ENCODE data around the gene S100A7A. TPM values are rescaled to one million over a fixed set of nuclear protein-coding genes. Genes with fewer than 3 reads are reported as not detected.
"Not testable (repeated sequence)": the region's sequence is repeated elsewhere in the genome, so short reads cannot be mapped to it uniquely, and the experiment has no call there.

S100A7A gene
- total RNA-seq, 2 donors from 2014 or later, result not detected

DNA sequence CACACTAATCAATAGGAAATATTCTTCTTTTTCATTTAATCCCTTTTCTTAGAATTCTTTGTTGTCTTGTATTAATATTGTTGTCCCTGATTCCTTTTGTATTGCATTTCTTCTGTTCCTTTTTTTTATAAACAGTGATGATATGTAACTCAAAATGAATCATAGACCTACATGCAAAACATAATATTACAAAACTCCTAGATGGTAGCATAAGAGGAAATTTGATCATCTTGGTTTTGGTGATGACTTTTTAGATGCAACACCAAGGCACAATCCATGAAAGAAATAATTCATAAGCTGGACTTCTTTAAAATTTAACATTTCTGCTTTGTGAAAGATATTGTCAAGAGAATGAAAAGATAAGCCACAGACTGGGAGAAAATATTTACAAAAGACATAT, 2.4 kb upstream of the S100A7A start:
- H3K4me1 ChIP-seq; H3K27me3 ChIP-seq; intact Hi-C loops (cut with DNase I); H3K4me3 ChIP-seq; H3K36me3 ChIP-seq (replicated peaks in 1 of 2; ENCODE audit: insufficient read depth in 1 of 2, low read depth in 2 of 2); DNase-seq; H3K27ac ChIP-seq; H3K9me3 ChIP-seq; ATAC-seq: not testable (repeated sequence)

DNA sequence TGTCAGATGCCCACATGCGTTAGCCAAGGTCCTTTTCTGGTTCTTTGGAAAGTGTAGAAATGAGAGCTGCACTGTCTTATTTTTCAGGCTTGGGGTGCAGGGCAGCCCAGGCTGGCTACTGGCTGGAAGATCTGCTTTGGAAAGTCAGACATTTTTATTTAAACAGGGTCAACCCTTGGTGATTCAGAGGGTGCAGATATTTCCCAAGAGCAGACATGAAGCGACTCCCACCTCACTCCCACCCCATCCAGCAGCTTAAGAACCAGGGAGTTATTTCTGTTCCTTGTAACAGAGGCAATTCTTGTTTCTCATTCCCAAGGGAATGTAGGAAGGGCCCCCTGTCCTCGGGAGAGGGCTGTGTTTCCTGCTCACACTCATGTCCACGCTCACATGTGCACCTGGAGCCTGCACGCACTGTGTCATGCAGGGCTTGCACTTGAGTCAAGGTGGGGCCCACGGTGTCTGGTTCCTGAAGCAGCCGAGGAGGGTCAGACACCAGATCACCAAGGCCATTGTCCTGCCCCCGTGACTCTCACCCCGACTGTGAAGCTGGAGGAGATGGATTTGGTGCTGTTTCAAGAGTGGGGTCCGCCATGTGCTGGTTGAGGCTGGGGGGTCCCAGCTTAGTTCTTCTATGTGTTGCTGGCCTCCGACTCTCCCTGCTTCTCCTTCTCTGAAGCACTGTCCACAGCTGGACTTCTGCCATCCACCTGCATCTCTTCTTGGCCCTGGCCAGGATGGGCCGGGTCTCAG, 992 bp downstream of the S100A7A start:
- Histone ChIP-seq H3K9me3 (no peaks in the 10 kb centered on the region), H3K36me3 (replicated peaks in 1 of 2; ENCODE audit: insufficient read depth in 1 of 2, low read depth in 2 of 2) (no peaks in the 10 kb centered on the region), H3K27ac (no peak overlapping the region), H3K27me3 (no peaks in the 10 kb centered on the region), H3K4me3 (no peak overlapping the region), H3K4me1 (no peaks in the 10 kb centered on the region)
- no peak for TF ChIP-seq CTCF (IDR thresholded peaks at IDR 0.05)
- WGBS, 2 donors, result 36 to 54% methylated on average over 8 to 12 of the region's 12 CpGs
- intact Hi-C loops (cut with DNase I), result no loop called here
- DNase-seq, result no peak
- no peak for ATAC-seq

DNA sequence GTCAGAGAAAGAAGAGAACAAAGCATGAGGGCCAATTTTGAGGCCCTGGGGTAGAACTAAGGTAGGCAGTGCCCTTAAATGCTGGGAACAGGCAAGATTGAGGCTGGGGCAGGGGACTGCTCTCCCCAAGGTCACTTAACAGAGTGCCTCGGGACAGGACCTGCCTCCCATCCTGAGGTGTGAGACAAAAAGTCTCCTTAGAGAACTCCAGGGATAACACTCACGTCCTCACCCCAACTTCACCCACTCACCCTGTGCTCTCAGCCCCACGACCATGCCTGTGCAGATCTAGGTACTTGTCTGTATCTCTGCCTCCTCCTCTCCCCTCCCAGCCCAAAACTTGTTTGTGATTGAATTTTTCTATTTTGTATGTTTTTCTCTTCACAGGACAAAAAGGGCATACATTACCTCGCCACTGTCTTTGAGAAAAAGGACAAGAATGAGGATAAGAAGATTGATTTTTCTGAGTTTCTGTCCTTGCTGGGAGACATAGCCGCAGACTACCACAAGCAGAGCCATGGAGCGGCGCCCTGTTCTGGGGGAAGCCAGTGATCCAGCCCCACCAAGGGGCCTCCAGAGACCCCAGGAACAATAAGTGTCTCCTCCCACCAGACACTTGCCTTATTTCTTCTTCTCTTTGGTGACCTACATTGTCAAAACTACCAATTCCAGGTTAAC, 2.6 kb downstream of the S100A7A start:
- ATAC-seq; intact Hi-C loops (cut with DNase I): not testable (repeated sequence)
- WGBS, 2 donors, result 49 to 55% methylated on average over 7 of the region's 7 CpGs

DNA sequence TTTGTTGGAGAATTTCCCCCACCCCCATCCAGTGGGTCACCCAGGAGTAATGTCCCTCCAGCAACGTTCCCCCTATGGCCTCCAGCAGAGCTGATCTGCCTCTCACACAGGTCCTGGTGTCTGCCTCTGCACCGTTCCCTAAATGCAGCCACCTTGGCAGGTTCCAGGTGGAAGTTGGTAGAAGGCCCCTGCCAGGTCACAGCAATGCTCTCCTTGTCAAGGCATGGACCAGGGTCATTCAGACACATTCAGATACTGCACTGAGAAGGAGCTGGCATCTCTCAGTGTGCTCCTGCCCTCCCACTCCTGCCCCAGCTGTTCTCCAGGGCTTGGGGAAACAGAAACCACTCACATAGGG, 3.1 kb downstream of the S100A7A start:
- 20 to 39% methylated on average over 2 of the region's 2 CpGs for WGBS, 2 donors
- H3K4me1 ChIP-seq; H3K27me3 ChIP-seq; intact Hi-C loops (cut with DNase I); H3K4me3 ChIP-seq; DNase-seq; ATAC-seq; H3K9me3 ChIP-seq; H3K36me3 ChIP-seq (replicated peaks in 1 of 2; ENCODE audit: insufficient read depth in 1 of 2, low read depth in 2 of 2); H3K27ac ChIP-seq: not testable (repeated sequence)

More for the DNA sequence above, 2.6 kb downstream of the S100A7A start:
- H3K36me3 ChIP-seq (replicated peaks in 1 of 2; ENCODE audit: insufficient read depth in 1 of 2, low read depth in 2 of 2); H3K27me3 ChIP-seq; H3K27ac ChIP-seq; H3K4me1 ChIP-seq; H3K4me3 ChIP-seq; H3K9me3 ChIP-seq; DNase-seq: not testable (repeated sequence)

- H3K4me3 ChIP-seq, result no peak overlapping the region
- ATAC-seq (no peak), DNase-seq (no peak)
- H3K36me3 ChIP-seq (replicated peaks in 1 of 2; ENCODE audit: insufficient read depth in 1 of 2, low read depth in 2 of 2), result no peaks in the 10 kb centered on the region
- H3K4me1 ChIP-seq, result no peaks in the 10 kb centered on the region
- H3K9me3 ChIP-seq, result no peaks in the 10 kb centered on the region
- 50 to 56% methylated on average over 2 of the region's 2 CpGs for WGBS, 2 donors
- no peak overlapping the region for H3K27ac ChIP-seq
- TF ChIP-seq CTCF (IDR thresholded peaks at IDR 0.05) (no peak), POLR2A (IDR thresholded peaks at IDR 0.05) (no peak)
- H3K27me3 ChIP-seq, result peaks cover 0 to 3% of the 10 kb centered on the region in 2 donors
- intact Hi-C loops (cut with DNase I), result no loop called here
Measured at GRCh38 chr1:153420306-153420705, 4.0 kb downstream of the S100A7A start.

DNA sequence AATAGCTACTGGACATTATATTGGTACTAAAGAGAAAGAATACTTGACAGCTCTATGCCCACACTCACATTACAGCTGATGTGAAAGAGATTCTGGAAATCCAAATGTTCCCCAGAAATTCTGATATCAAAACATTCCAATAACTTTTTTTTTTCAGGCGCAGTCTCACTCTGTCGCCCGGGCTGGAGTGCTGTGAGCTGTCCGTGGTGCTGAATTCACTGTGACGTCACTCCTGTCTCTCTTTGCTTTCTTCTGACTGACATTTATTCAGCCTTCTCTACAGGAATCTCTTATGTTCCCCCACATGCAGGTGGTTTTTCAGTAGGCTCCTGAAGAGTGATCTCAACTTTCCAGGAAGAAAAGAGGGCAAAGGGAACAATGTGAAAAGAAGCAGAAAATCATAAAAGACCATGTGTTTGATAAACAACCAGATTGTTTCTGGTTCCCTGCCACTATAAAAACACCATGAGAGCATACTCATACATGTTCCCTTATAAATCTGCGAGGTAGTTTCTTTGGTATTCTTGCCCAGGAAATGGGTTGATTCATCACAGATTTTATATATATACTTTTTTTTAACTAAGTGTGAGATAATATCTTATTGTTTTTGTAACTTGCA, 6.2 kb downstream of the S100A7A start:
- Histone ChIP-seq H3K27ac (no peak overlapping the region), H3K36me3 (replicated peaks in 1 of 2; ENCODE audit: insufficient read depth in 1 of 2, low read depth in 2 of 2) (no peaks in the 10 kb centered on the region), H3K4me3 (no peak overlapping the region), H3K27me3 (peaks cover 0 to 3% of the 10 kb centered on the region in 2 donors), H3K4me1 (no peaks in the 10 kb centered on the region), H3K9me3 (no peaks in the 10 kb centered on the region)
- peak; percentile 63 for ATAC-seq
- 4 to 5% methylated on average over 6 of the region's 6 CpGs for WGBS, 2 donors
- DNase-seq, result peak; percentile 70 to 82 (median 78)
- TF ChIP-seq POLR2A (IDR thresholded peaks at IDR 0.05) (no peak), CTCF (IDR thresholded peaks at IDR 0.05) (no peak)
- intact Hi-C loops (cut with DNase I), result no loop called here

All from body of pancreas (tissue), 4 donors.